ENCODE measurements around the gene FXYD7. TPM values are rescaled to one million over a fixed set of nuclear protein-coding genes. Genes with fewer than 3 reads are reported as not detected.
A peak's percentile ranks its signal among the peaks of the same experiment; 100 is the strongest.

FXYD7 gene
- polyA plus RNA-seq, 1 donor from 2014 or later, result 35.7 TPM

- Histone ChIP-seq H2AFZ (ENCODE audit: low read depth, low read length) (no peak overlapping the region), H3K4me3 (ENCODE audit: low read length) (no peak overlapping the region), H3K9me2 (ENCODE audit: insufficient read depth, low read length) (no peaks in the 10 kb centered on the region), H3K27me3 (ENCODE audit: insufficient read depth, low read depth, low read length) (no peaks in the 10 kb centered on the region), H3F3A (ENCODE audit: insufficient read depth, low read length, poor library complexity, severe bottlenecking) (no peaks in the 10 kb centered on the region), H3K4me2 (ENCODE audit: low read length) (no peak overlapping the region), H4K20me1 (ENCODE audit: insufficient read depth) (no peaks in the 10 kb centered on the region), H3K36me3 (ENCODE audit: insufficient read depth, low read length) (no peaks in the 10 kb centered on the region), H3K27ac (ENCODE audit: low read length) (no peak overlapping the region), H3K79me2 (replicated peaks; ENCODE audit: insufficient read depth, low read length) (no peaks in the 10 kb centered on the region), H3K9ac (ENCODE audit: low read length) (no peak overlapping the region), H3K9me3 (ENCODE audit: low read length) (no peaks in the 10 kb centered on the region)
- peak; percentile 62 for TF ChIP-seq RAD21 (conservative IDR thresholded peaks at IDR 0.05)
- no peak for TF ChIP-seq POLR2AphosphoS5 (IDR thresholded peaks at IDR 0.05)
- TF ChIP-seq CTCF (IDR thresholded peaks at IDR 0.05; ENCODE audit: poor library complexity, severe bottlenecking), result peak; percentile 72
- peak; percentile 73 for TF ChIP-seq SMC3 (conservative IDR thresholded peaks at IDR 0.05; ENCODE audit: poor library complexity)
- TF ChIP-seq, protein P1, sequence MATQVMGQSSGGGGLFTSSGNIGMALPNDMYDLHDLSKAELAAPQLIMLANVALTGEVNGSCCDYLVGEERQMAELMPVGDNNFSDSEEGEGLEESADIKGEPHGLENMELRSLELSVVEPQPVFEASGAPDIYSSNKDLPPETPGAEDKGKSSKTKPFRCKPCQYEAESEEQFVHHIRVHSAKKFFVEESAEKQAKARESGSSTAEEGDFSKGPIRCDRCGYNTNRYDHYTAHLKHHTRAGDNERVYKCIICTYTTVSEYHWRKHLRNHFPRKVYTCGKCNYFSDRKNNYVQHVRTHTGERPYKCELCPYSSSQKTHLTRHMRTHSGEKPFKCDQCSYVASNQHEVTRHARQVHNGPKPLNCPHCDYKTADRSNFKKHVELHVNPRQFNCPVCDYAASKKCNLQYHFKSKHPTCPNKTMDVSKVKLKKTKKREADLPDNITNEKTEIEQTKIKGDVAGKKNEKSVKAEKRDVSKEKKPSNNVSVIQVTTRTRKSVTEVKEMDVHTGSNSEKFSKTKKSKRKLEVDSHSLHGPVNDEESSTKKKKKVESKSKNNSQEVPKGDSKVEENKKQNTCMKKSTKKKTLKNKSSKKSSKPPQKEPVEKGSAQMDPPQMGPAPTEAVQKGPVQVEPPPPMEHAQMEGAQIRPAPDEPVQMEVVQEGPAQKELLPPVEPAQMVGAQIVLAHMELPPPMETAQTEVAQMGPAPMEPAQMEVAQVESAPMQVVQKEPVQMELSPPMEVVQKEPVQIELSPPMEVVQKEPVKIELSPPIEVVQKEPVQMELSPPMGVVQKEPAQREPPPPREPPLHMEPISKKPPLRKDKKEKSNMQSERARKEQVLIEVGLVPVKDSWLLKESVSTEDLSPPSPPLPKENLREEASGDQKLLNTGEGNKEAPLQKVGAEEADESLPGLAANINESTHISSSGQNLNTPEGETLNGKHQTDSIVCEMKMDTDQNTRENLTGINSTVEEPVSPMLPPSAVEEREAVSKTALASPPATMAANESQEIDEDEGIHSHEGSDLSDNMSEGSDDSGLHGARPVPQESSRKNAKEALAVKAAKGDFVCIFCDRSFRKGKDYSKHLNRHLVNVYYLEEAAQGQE (IDR thresholded peaks at IDR 0.05; ENCODE audit: borderline replicate concordance), result no peak
Measured at GRCh38 chr19:35135389-35135909, 7.6 kb upstream of the FXYD7 start.

- no peaks in the 10 kb centered on the region for H4K20me1 ChIP-seq (ENCODE audit: insufficient read depth)
- H3K9me2 ChIP-seq (ENCODE audit: insufficient read depth, low read length), result no peaks in the 10 kb centered on the region
- H3F3A ChIP-seq (ENCODE audit: insufficient read depth, low read length, poor library complexity, severe bottlenecking), result no peaks in the 10 kb centered on the region
- TF ChIP-seq POLR2AphosphoS5 (IDR thresholded peaks at IDR 0.05), result no peak
- no peak for TF ChIP-seq CTCF (IDR thresholded peaks at IDR 0.05; ENCODE audit: poor library complexity, severe bottlenecking)
- no peak for TF ChIP-seq MXI1 (conservative IDR thresholded peaks at IDR 0.05; ENCODE audit: poor library complexity, severe bottlenecking)
- TF ChIP-seq EP300 (conservative IDR thresholded peaks at IDR 0.05; ENCODE audit: poor library complexity, severe bottlenecking), result no peak
- TF ChIP-seq, protein P1 (IDR thresholded peaks at IDR 0.05; ENCODE audit: borderline replicate concordance), result no peak
- no peak for TF ChIP-seq EZH2 (IDR thresholded peaks at IDR 0.05; ENCODE audit: borderline replicate concordance, insufficient read depth, low read length, poor library complexity, severe bottlenecking)
- TF ChIP-seq TAF1 (IDR thresholded peaks at IDR 0.05; ENCODE audit: low read depth), result no peak
- TF ChIP-seq RAD21 (conservative IDR thresholded peaks at IDR 0.05), result no peak
- TF ChIP-seq SMC3 (conservative IDR thresholded peaks at IDR 0.05; ENCODE audit: poor library complexity), result no peak
- H2AFZ ChIP-seq (ENCODE audit: low read depth, low read length), result no peak overlapping the region
- H3K27me3 ChIP-seq (ENCODE audit: insufficient read depth, low read depth, low read length), result peaks cover 5% of the 10 kb centered on the region
- H3K9me3 ChIP-seq (ENCODE audit: low read length), result no peaks in the 10 kb centered on the region
- H3K4me2 ChIP-seq (ENCODE audit: low read length), result no peak overlapping the region
- H3K27ac ChIP-seq (ENCODE audit: low read length), result no peak overlapping the region
- no peaks in the 10 kb centered on the region for H3K36me3 ChIP-seq (ENCODE audit: insufficient read depth, low read length)
- H3K79me2 ChIP-seq (replicated peaks; ENCODE audit: insufficient read depth, low read length), result no peaks in the 10 kb centered on the region
- no peak overlapping the region for H3K4me3 ChIP-seq (ENCODE audit: low read length)
- H3K9ac ChIP-seq (ENCODE audit: low read length), result no peak overlapping the region
Measured at GRCh38 chr19:35136231-35136630, 6.8 kb upstream of the FXYD7 start.

Measured in neural cell (in vitro differentiated cells).